Measurements from ENCODE around the gene PIGO.

Gene PIGO

DNA sequence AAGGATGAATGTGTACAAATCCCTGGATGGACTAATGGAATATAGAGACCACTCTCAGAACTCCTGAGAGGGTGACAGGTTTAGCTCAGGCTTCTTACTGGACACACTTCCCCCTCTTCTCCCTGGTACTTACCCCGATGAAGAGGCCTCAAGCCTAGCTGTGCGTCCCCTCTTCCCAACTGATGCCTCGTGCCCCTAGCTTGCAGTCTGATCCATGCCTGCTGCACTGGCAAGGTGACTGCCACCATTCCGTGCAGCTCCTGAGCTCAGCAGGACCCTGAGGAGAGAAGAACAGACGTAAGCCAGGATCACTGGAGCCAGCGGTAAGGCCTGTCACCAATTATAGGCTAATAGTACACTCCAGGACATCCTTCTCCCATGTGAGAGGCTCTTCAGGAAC is 12.1 kb upstream of the PIGO start:
- TF ChIP-seq, protein P1, sequence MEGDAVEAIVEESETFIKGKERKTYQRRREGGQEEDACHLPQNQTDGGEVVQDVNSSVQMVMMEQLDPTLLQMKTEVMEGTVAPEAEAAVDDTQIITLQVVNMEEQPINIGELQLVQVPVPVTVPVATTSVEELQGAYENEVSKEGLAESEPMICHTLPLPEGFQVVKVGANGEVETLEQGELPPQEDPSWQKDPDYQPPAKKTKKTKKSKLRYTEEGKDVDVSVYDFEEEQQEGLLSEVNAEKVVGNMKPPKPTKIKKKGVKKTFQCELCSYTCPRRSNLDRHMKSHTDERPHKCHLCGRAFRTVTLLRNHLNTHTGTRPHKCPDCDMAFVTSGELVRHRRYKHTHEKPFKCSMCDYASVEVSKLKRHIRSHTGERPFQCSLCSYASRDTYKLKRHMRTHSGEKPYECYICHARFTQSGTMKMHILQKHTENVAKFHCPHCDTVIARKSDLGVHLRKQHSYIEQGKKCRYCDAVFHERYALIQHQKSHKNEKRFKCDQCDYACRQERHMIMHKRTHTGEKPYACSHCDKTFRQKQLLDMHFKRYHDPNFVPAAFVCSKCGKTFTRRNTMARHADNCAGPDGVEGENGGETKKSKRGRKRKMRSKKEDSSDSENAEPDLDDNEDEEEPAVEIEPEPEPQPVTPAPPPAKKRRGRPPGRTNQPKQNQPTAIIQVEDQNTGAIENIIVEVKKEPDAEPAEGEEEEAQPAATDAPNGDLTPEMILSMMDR (IDR thresholded peaks at IDR 0.05), result no peak
- Histone ChIP-seq H3K4me3 (ENCODE audit: low read depth in 1 of 2, low read length in 1 of 2) (no peak overlapping the region), H3K9me3 (no peaks in the 10 kb centered on the region), H3K4me1 (ENCODE audit: control insufficient read depth in 1 of 2, insufficient read depth in 1 of 2, low read depth in 1 of 2, low read length in 1 of 2) (peaks cover 57% of the 10 kb centered on the region in 2 experiments), H3K27me3 (no peaks in the 10 kb centered on the region), H3K27ac (peak overlapping the region; percentile 98), H3K36me3 (peaks cover 65% of the 10 kb centered on the region)

GRCh38 chr9:35107297-35108290 is 11.2 kb upstream of the PIGO start:
- Histone ChIP-seq H3K4me1 (ENCODE audit: control insufficient read depth in 1 of 2, insufficient read depth in 1 of 2, low read depth in 1 of 2, low read length in 1 of 2) (peaks cover 54 to 57% of the 10 kb centered on the region in 2 experiments), H3K9me3 (no peaks in the 10 kb centered on the region), H3K27ac (no peak overlapping the region), H3K4me3 (ENCODE audit: low read depth in 1 of 2, low read length in 1 of 2) (no peak overlapping the region), H3K36me3 (peaks cover 65% of the 10 kb centered on the region), H3K27me3 (no peaks in the 10 kb centered on the region)
- TF ChIP-seq, protein P1 (IDR thresholded peaks at IDR 0.05), result no peak

DNA sequence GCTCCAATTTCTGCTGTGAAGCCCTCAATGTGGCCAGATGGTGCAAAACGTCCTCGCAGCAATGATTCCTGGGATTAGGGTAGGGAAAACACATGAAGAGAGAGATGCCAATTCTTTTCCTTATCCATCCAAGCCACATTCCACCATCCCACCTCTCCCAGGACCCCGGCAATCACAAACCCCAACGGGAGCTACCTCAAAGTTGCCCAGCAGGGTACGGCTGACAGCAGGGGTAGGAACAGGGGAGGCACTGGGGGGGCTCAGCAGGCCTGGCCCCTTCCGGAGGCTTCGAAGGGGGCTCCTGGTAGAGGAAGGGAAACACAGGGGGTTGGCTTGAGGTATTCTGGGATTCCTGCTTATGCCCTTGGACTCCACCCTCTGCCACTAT is 9.9 kb upstream of the PIGO start:
- TF ChIP-seq, protein P1 (IDR thresholded peaks at IDR 0.05), result no peak
- Histone ChIP-seq H3K27me3 (no peaks in the 10 kb centered on the region), H3K36me3 (peaks cover 65% of the 10 kb centered on the region), H3K4me3 (ENCODE audit: low read depth in 1 of 2, low read length in 1 of 2) (no peak overlapping the region), H3K9me3 (no peaks in the 10 kb centered on the region), H3K27ac (peak overlapping the region; percentile 8), H3K4me1 (ENCODE audit: control insufficient read depth in 1 of 2, insufficient read depth in 1 of 2, low read depth in 1 of 2, low read length in 1 of 2) (peaks cover 49 to 54% of the 10 kb centered on the region in 2 experiments)

DNA sequence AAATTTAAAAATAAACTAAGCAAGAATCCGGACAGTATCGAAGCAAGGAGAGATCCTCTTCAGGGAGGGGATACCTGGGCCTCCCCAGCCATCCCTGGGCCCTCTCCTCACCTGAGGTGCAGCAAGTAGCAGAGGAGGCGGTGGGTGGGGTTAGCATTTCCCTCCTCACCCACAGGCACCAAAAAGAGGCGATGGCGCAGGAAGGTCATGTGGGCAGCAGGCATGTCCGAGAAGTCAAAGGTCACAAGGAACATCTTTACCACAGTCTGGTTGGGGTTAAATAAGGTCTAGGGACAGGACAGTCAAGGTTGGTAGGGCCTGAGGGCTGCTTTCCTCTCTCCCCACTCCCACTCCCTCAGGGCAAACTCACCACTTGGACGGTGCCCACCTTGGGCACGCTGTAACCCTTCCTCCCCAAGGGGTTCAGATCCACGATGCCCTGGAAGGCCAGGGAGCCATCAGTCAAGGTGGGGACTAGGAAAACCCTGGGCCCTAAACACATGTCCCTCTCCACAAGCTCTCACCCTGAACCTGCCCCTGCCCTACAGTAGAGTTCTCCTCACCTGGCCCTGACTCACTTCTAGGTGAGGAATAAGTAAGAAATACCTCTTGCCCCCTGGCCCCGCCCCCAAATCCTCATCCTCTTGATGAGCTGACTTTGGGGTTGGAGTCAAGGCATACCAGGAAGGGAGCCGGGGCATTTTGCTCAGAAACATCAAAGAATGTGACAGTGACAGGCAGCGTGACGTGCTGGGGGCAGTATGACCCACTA is 9.4 kb upstream of the PIGO start:
- H3K36me3 ChIP-seq, result peaks cover 65% of the 10 kb centered on the region
- H3K4me1 ChIP-seq (ENCODE audit: control insufficient read depth in 1 of 2, insufficient read depth in 1 of 2, low read depth in 1 of 2, low read length in 1 of 2), result peaks cover 44 to 50% of the 10 kb centered on the region in 2 experiments
- H3K4me3 ChIP-seq (ENCODE audit: low read depth in 1 of 2, low read length in 1 of 2), result no peak overlapping the region
- no peaks in the 10 kb centered on the region for H3K9me3 ChIP-seq
- peak overlapping the region; percentile 8 for H3K27ac ChIP-seq
- H3K27me3 ChIP-seq, result no peaks in the 10 kb centered on the region
- TF ChIP-seq, protein P1 (IDR thresholded peaks at IDR 0.05), result no peak

GRCh38 chr9:35105126-35105525 is 8.7 kb upstream of the PIGO start:
- Histone ChIP-seq H3K36me3 (peaks cover 71% of the 10 kb centered on the region), H3K4me1 (ENCODE audit: control insufficient read depth in 1 of 2, insufficient read depth in 1 of 2, low read depth in 1 of 2, low read length in 1 of 2) (peaks cover 38 to 44% of the 10 kb centered on the region in 2 experiments), H3K27me3 (no peaks in the 10 kb centered on the region), H3K27ac (no peak overlapping the region), H3K9me3 (no peaks in the 10 kb centered on the region), H3K4me3 (ENCODE audit: low read depth in 1 of 2, low read length in 1 of 2) (no peak overlapping the region)
- TF ChIP-seq, protein P1 (IDR thresholded peaks at IDR 0.05), result no peak

Measured in neutrophil (primary cell).